GM23338 (cell line): ENCODE results near the gene KCNT1. TPM values are rescaled to one million over a fixed set of nuclear protein-coding genes. Genes with fewer than 3 reads are reported as not detected.

Experiments used
- ATAC-seq: fragments of 200-7000 bp; cut with Tn5 transposase; 3 replicates; pipeline ENCODE4 v1.9.1; 2020
- DNase-seq: peaks from one replicate; pipeline ENCODE4 v3.0.0-alpha.2; 2015; ENCODE audit warnings: low spot score
- H2AFZ ChIP-seq: fragments of 200-600 bp; sonication (generic); 2 replicates; pipeline ENCODE4 v1.8.0; 2016; ENCODE audit warnings: antibody characterized with exemption, mild to moderate bottlenecking, moderate library complexity
- H3F3A ChIP-seq: fragments of 200-600 bp; sonication (generic); replicated peaks from 2 replicates; pipeline ENCODE4 v1.8.0; 2017; ENCODE audit warnings: antibody characterized with exemption, mixed run types, low read depth
- H3K27ac ChIP-seq: fragments of 200-600 bp; sonication (generic); 2 replicates; pipeline ENCODE4 v1.6.1; 2016; ENCODE audit warnings: low read depth
- H3K27me3 ChIP-seq: fragments of 200-600 bp; sonication (generic); 2 replicates; pipeline ENCODE4 v1.8.0; 2016; ENCODE audit warnings: mild to moderate bottlenecking, mixed run types, moderate library complexity; ENCODE audit not compliant: insufficient read depth
- H3K36me3 ChIP-seq: fragments of 200-600 bp; sonication (generic); 2 replicates; pipeline ENCODE4 v1.8.0; 2016; ENCODE audit warnings: mild to moderate bottlenecking; ENCODE audit not compliant: insufficient read depth
- H3K4me1 ChIP-seq: fragments of 200-600 bp; sonication (generic); 2 replicates; pipeline ENCODE4 v1.8.0; 2016; ENCODE audit warnings: mild to moderate bottlenecking, moderate library complexity; ENCODE audit not compliant: insufficient read depth
- H3K4me2 ChIP-seq: fragments of 200-600 bp; sonication (generic); 2 replicates; pipeline ENCODE4 v1.7.1; 2017; ENCODE audit warnings: mixed run types
- H3K4me3 ChIP-seq: fragments of 200-600 bp; sonication (generic); 2 replicates; pipeline ENCODE4 v1.6.1; 2016; ENCODE audit warnings: mixed run types
- H3K79me2 ChIP-seq: fragments of 200-600 bp; sonication (generic); replicated peaks from 2 replicates; pipeline ENCODE4 v1.8.0; 2017; ENCODE audit warnings: mild to moderate bottlenecking; ENCODE audit not compliant: insufficient read depth
- H3K9me2 ChIP-seq: fragments of 200-600 bp; sonication (generic); 2 replicates; pipeline ENCODE4 v1.8.0; 2017; ENCODE audit not compliant: insufficient read depth
- H4K20me1 ChIP-seq: fragments of 200-600 bp; sonication (generic); replicated peaks from 2 replicates; pipeline ENCODE4 v1.8.0; 2017; ENCODE audit warnings: mild to moderate bottlenecking; ENCODE audit not compliant: insufficient read depth
- H3K27ac Mint-ChIP-seq: 2 replicates; pipeline ENCODE4 v1.8.0; 2020; ENCODE audit warnings: inconsistent platforms, mild to moderate bottlenecking, moderate library complexity, mixed read lengths
- H3K27me3 Mint-ChIP-seq: 3 replicates; pipeline ENCODE4 v1.8.0; 2022; ENCODE audit warnings: low read depth, mild to moderate bottlenecking, moderate library complexity, mixed read lengths, inconsistent platforms; ENCODE audit not compliant: insufficient read depth, poor library complexity
- H3K36me3 Mint-ChIP-seq: 3 replicates; pipeline ENCODE4 v1.8.0; 2021; ENCODE audit warnings: low read depth, mild to moderate bottlenecking, inconsistent platforms, moderate library complexity, mixed read lengths
- H3K4me1 Mint-ChIP-seq: 3 replicates; pipeline ENCODE4 v1.8.0; 2020; ENCODE audit warnings: mild to moderate bottlenecking, inconsistent platforms, mixed read lengths
- H3K4me3 Mint-ChIP-seq: 3 replicates; pipeline ENCODE4 v1.8.0; 2021; ENCODE audit warnings: moderate library complexity, mild to moderate bottlenecking, inconsistent platforms, mixed read lengths
- H3K9me3 Mint-ChIP-seq: 3 replicates; pipeline ENCODE4 v1.8.0; 2020; ENCODE audit warnings: moderate library complexity, mild to moderate bottlenecking, inconsistent platforms, mixed read lengths
- CREB1 ChIP-seq: fragments of 250-450 bp; sonication (Bioruptor Pico); IDR thresholded peaks from 2 replicates; pipeline ENCODE4 v1.5.0; 2020; ENCODE audit warnings: low read depth, mild to moderate bottlenecking, moderate library complexity
- EZH2 ChIP-seq: fragments of 200-600 bp; sonication (generic); IDR thresholded peaks from one replicate; pipeline ENCODE4 v1.8.0; 2017; ENCODE audit warnings: antibody characterized with exemption, mild to moderate bottlenecking, low read depth; ENCODE audit not compliant: unreplicated experiment
- EZH2phosphoT487 ChIP-seq: fragments of 200-600 bp; sonication (generic); IDR thresholded peaks from one replicate; pipeline ENCODE4 v1.8.1; 2018; ENCODE audit warnings: antibody characterized with exemption; ENCODE audit not compliant: unreplicated experiment
- JUNB ChIP-seq: IDR thresholded peaks from one replicate; pipeline ENCODE4 v1.6.1; 2016; ENCODE audit warnings: antibody characterized with exemption; ENCODE audit not compliant: unreplicated experiment
- NANOG ChIP-seq: IDR thresholded peaks from 2 replicates; pipeline ENCODE4 v1.6.1; 2016; ENCODE audit warnings: antibody characterized with exemption, borderline replicate concordance
- POLR2AphosphoS5 ChIP-seq: IDR thresholded peaks from 2 replicates; pipeline ENCODE4 v1.6.1; 2016; ENCODE audit warnings: antibody characterized with exemption, low read depth
- STAT1 ChIP-seq: IDR thresholded peaks from one replicate; pipeline ENCODE4 v1.6.1; 2016; ENCODE audit warnings: antibody characterized with exemption; ENCODE audit not compliant: unreplicated experiment
- ZNF114 ChIP-seq: fragments of 250-450 bp; sonication (Bioruptor Pico); IDR thresholded peaks from 2 replicates; pipeline ENCODE4 v1.5.0; 2020; ENCODE audit warnings: mild to moderate bottlenecking, moderate library complexity
- ZNF331 ChIP-seq: fragments of 250-450 bp; sonication (Bioruptor Pico); IDR thresholded peaks from 2 replicates; pipeline ENCODE4 v1.5.0; 2020; ENCODE audit warnings: low read depth, mild to moderate bottlenecking, moderate library complexity
- ZNF462 ChIP-seq: fragments of 250-450 bp; sonication (Bioruptor Pico); IDR thresholded peaks from 2 replicates; pipeline ENCODE4 v1.5.0; 2020; ENCODE audit warnings: mild to moderate bottlenecking, moderate library complexity
- polyA plus RNA-seq: library from polyadenylated mRNA; unstranded; fragments of >200 nt; fragmentation: Nextera tagmentation; extraction: Ambion mirVana; gene quantifications from 2 replicates; pipeline ENCODE4 v1.2.1, GENCODE V29; 2016
- total RNA-seq: library from RNA; depleted of rRNA; stranded (reverse); fragments of >200 nt; shearing (Covaris generic); gene quantifications from 2 replicates; pipeline ENCODE4 v1.2.3, GENCODE V29; 2014
- TF ChIP-seq, protein P1 (sequence below), 2 experiments: fragments of 200-600 bp in 1 of 2; sonication (generic) in 1 of 2; conservative IDR thresholded peaks; 2 replicates each; pipeline versions ENCODE4 v1.5.1 to v1.6.1; 2016 to 2017; ENCODE audit warnings: antibody characterized with exemption in 2 of 2, low read depth in 2 of 2, mild to moderate bottlenecking in 2 of 2, moderate library complexity in 1 of 2
- TF ChIP-seq, protein P2 (sequence below): IDR thresholded peaks from one replicate; pipeline ENCODE4 v1.6.1; 2018; ENCODE audit warnings: antibody characterized with exemption; ENCODE audit not compliant: unreplicated experiment
- TF ChIP-seq, protein P3 (sequence below): IDR thresholded peaks from 2 replicates; pipeline ENCODE4 v1.6.1; 2016; ENCODE audit warnings: antibody characterized with exemption

Gene KCNT1
- total and polyA plus RNA-seq, 2 experiments from 2014 or later: 0.05 to 0.28 TPM

- peaks cover 63% of the 10 kb centered on the region for H3K36me3 Mint-ChIP-seq
- DNase-seq: no peak
- H3K9me3 Mint-ChIP-seq: no peaks in the 10 kb centered on the region
- no peak overlapping the region for H3K27ac Mint-ChIP-seq
- H3F3A ChIP-seq: no peaks in the 10 kb centered on the region
- H3K27me3 Mint-ChIP-seq: peaks cover 10% of the 10 kb centered on the region
- peaks cover 11% of the 10 kb centered on the region; the same call in 1 of the 2 replicates for H3K36me3 ChIP-seq
- peaks cover 6% of the 10 kb centered on the region for H4K20me1 ChIP-seq
- H3K9me2 ChIP-seq: no peaks in the 10 kb centered on the region
- TF ChIP-seq EZH2phosphoT487 (no peak), ZNF462 (no peak), ZNF331 (CRISPR knock-in tag) (no peak), NANOG (no peak), CREB1 (no peak), STAT1 (no peak), JUNB (no peak), POLR2AphosphoS5 (no peak), ZNF114 (CRISPR knock-in tag) (no peak), EZH2 (no peak)
- TF ChIP-seq, protein P1, sequence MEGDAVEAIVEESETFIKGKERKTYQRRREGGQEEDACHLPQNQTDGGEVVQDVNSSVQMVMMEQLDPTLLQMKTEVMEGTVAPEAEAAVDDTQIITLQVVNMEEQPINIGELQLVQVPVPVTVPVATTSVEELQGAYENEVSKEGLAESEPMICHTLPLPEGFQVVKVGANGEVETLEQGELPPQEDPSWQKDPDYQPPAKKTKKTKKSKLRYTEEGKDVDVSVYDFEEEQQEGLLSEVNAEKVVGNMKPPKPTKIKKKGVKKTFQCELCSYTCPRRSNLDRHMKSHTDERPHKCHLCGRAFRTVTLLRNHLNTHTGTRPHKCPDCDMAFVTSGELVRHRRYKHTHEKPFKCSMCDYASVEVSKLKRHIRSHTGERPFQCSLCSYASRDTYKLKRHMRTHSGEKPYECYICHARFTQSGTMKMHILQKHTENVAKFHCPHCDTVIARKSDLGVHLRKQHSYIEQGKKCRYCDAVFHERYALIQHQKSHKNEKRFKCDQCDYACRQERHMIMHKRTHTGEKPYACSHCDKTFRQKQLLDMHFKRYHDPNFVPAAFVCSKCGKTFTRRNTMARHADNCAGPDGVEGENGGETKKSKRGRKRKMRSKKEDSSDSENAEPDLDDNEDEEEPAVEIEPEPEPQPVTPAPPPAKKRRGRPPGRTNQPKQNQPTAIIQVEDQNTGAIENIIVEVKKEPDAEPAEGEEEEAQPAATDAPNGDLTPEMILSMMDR (conservative IDR thresholded peaks at IDR 0.05; ENCODE audit: low read depth in 2 of 2): no peak
- TF ChIP-seq, protein P2, sequence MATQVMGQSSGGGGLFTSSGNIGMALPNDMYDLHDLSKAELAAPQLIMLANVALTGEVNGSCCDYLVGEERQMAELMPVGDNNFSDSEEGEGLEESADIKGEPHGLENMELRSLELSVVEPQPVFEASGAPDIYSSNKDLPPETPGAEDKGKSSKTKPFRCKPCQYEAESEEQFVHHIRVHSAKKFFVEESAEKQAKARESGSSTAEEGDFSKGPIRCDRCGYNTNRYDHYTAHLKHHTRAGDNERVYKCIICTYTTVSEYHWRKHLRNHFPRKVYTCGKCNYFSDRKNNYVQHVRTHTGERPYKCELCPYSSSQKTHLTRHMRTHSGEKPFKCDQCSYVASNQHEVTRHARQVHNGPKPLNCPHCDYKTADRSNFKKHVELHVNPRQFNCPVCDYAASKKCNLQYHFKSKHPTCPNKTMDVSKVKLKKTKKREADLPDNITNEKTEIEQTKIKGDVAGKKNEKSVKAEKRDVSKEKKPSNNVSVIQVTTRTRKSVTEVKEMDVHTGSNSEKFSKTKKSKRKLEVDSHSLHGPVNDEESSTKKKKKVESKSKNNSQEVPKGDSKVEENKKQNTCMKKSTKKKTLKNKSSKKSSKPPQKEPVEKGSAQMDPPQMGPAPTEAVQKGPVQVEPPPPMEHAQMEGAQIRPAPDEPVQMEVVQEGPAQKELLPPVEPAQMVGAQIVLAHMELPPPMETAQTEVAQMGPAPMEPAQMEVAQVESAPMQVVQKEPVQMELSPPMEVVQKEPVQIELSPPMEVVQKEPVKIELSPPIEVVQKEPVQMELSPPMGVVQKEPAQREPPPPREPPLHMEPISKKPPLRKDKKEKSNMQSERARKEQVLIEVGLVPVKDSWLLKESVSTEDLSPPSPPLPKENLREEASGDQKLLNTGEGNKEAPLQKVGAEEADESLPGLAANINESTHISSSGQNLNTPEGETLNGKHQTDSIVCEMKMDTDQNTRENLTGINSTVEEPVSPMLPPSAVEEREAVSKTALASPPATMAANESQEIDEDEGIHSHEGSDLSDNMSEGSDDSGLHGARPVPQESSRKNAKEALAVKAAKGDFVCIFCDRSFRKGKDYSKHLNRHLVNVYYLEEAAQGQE: no peak
- TF ChIP-seq, protein P3, sequence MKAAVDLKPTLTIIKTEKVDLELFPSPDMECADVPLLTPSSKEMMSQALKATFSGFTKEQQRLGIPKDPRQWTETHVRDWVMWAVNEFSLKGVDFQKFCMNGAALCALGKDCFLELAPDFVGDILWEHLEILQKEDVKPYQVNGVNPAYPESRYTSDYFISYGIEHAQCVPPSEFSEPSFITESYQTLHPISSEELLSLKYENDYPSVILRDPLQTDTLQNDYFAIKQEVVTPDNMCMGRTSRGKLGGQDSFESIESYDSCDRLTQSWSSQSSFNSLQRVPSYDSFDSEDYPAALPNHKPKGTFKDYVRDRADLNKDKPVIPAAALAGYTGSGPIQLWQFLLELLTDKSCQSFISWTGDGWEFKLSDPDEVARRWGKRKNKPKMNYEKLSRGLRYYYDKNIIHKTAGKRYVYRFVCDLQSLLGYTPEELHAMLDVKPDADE: no peak
- H3K79me2 ChIP-seq: no peaks in the 10 kb centered on the region
- H3K4me3 Mint-ChIP-seq: no peak overlapping the region
- no peaks in the 10 kb centered on the region; the same call in 2 of the 3 replicates for H3K4me1 Mint-ChIP-seq
- no peak overlapping the region for H2AFZ ChIP-seq
- no peak overlapping the region for H3K4me3 ChIP-seq
- no peaks in the 10 kb centered on the region for H3K27me3 ChIP-seq
- H3K4me1 ChIP-seq: no peaks in the 10 kb centered on the region
- H3K4me2 ChIP-seq: no peak overlapping the region
- no peak overlapping the region for H3K27ac ChIP-seq
- ATAC-seq: no peak
Observed at GRCh38 chr9:135810806-135811575, 109.0 kb downstream of the KCNT1 start.
